Subcutaneous adipose tissue (tissue), 4 donors: Measurements from ENCODE around the gene TMEM175. TPM values are rescaled to one million over a fixed set of nuclear protein-coding genes. Genes with fewer than 3 reads are reported as not detected.

ENCODE experiments used
- total RNA-seq, 4 donors: library from RNA; depleted of rRNA; stranded (reverse); fragments of >200 nt; gene quantifications; one replicate each; pipeline ENCODE4 v1.1.0, GENCODE V29; 2016
- TF ChIP-seq, protein P1 (sequence below): fragments of 450-650 bp; IDR thresholded peaks from one replicate; pipeline ENCODE4 v1.5.1; 2016; ENCODE audit warnings: low read depth, mild to moderate bottlenecking, control low read depth, antibody characterized with exemption, moderate library complexity

The TMEM175 gene
- total RNA-seq, 4 donors from 2014 or later = 18.5 to 38.1 (median 21.4) TPM

DNA sequence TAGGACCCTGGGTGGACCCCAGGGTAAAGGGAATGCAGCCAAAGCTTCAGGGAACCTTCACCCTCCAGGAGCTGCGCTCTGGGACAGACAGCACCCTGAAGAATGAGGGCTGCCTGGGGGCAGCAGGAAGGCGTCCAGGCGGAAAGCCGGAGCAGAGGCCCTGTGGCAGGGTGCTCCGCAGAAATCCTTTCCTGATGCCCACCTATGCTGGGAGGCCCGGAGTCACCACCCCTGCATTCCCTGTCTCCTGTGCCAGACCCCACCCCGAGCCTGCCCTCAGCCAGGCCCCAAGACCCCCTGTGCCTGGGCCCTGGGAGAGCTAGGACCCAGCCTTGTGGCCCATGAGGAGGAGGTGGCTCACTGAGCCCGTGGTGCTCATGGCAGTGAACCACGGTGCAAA is 42.4 kb downstream of the TMEM175 start:
- TF ChIP-seq, protein P1, sequence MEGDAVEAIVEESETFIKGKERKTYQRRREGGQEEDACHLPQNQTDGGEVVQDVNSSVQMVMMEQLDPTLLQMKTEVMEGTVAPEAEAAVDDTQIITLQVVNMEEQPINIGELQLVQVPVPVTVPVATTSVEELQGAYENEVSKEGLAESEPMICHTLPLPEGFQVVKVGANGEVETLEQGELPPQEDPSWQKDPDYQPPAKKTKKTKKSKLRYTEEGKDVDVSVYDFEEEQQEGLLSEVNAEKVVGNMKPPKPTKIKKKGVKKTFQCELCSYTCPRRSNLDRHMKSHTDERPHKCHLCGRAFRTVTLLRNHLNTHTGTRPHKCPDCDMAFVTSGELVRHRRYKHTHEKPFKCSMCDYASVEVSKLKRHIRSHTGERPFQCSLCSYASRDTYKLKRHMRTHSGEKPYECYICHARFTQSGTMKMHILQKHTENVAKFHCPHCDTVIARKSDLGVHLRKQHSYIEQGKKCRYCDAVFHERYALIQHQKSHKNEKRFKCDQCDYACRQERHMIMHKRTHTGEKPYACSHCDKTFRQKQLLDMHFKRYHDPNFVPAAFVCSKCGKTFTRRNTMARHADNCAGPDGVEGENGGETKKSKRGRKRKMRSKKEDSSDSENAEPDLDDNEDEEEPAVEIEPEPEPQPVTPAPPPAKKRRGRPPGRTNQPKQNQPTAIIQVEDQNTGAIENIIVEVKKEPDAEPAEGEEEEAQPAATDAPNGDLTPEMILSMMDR = no peak

- TF ChIP-seq, protein P1 = no peak
Observed at GRCh38 chr4:978957-979701, 46.9 kb downstream of the TMEM175 start.

GRCh38 chr4:982291-982690 is 50.0 kb downstream of the TMEM175 start:
- TF ChIP-seq, protein P1 = no peak

DNA sequence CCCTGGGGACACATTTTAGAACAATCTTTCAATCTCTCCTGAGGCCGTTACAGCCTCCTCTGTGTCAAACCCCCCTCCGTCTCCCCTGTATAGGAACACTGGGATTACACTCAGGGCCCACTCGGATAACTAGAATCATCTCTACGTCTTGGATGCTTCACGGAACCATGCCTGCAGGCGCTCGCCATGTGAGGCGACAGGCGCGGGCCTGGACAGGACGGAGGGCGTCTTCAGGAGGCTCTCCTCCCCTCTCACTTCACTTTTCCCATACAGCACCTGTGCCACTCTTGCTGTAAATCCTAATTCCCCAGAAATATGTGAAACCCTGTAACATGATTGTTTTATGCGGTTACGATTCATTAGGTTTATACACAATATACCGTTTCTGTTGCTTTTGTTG is 50.6 kb downstream of the TMEM175 start:
- TF ChIP-seq, protein P1 = no peak

DNA sequence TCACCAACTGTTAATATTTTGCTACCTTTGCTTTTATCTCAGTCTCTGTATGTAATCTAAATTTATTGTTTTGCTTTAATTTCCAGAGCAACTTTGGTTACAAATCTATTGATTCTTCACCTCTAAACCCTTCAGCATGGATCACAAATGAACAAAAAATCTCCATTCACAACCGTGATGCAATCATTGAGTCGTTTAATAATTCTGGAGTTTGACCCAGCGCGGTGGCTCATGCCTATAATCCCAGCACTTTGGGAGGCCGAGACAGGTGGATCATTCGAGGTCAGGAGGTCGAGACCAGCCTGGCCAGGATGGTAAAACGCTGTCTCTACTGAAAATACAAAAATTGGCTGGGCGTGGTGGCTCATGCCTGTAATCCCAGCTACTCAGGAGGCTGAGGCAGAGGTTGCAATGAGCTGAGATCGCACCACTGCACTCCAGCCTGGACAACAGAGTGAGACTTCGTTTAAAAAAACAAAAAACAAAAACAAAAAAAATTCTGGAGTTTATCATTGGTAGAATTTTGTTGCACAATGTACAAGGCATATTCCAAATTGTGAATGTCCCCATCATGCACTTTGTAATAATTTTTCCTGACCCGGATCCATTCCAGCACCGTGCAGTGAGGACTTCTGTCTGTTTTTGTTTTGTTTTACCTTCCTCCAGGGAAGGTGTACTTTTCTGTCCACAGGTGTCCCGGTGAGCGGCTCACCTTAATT is 52.2 kb downstream of the TMEM175 start:
- TF ChIP-seq, protein P1 = no peak

- TF ChIP-seq, protein P1 = no peak
Observed at GRCh38 chr4:985123-985830, 53.0 kb downstream of the TMEM175 start.

- TF ChIP-seq, protein P1 = no peak
Observed at GRCh38 chr4:986428-986878, 54.2 kb downstream of the TMEM175 start.
